ENCODE results near the gene MTRR. TPM values are rescaled to one million over a fixed set of nuclear protein-coding genes. Genes with fewer than 3 reads are reported as not detected.

Gene MTRR
- total and polyA plus RNA-seq, 11 donors = 9.5 to 42.2 (median 28.7) TPM

DNA sequence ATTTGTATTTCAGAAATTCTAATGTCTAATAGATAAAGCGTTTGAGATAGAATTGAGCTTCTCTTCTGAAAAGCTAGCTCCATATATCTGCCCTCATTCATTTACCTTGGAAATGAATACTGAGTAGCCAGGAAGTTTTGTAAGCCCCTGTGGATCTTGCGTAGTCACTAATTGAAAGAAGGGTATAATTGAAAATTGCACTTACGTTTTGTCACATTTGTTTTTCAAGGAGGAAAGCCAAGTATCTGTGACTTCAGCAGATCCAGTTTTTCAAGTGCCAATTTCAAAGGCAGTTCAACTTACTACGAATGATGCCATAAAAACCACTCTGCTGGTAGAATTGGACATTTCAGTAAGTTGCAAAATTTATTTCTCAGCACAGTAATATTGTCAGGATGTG is 14.0 kb downstream of the MTRR start:
- intact Hi-C loops (cut with DNase I) = no loop called here
- DNase-seq (no peak), ATAC-seq (no peak)
- Histone ChIP-seq H3K9me3 (no peaks in the 10 kb centered on the region), H3K36me3 (peaks cover 0 to 100% (median 88%) of the 10 kb centered on the region in 9 donors), H3K27me3 (no peaks in the 10 kb centered on the region), H3K27ac (no peak overlapping the region), H3K4me3 (no peak overlapping the region), H3K4me1 (peaks cover 0 to 13% (median 0%) of the 10 kb centered on the region in 12 donors)
- no peak for TF ChIP-seq POLR2A (IDR thresholded peaks at IDR 0.05)
- TF ChIP-seq, protein P1, sequence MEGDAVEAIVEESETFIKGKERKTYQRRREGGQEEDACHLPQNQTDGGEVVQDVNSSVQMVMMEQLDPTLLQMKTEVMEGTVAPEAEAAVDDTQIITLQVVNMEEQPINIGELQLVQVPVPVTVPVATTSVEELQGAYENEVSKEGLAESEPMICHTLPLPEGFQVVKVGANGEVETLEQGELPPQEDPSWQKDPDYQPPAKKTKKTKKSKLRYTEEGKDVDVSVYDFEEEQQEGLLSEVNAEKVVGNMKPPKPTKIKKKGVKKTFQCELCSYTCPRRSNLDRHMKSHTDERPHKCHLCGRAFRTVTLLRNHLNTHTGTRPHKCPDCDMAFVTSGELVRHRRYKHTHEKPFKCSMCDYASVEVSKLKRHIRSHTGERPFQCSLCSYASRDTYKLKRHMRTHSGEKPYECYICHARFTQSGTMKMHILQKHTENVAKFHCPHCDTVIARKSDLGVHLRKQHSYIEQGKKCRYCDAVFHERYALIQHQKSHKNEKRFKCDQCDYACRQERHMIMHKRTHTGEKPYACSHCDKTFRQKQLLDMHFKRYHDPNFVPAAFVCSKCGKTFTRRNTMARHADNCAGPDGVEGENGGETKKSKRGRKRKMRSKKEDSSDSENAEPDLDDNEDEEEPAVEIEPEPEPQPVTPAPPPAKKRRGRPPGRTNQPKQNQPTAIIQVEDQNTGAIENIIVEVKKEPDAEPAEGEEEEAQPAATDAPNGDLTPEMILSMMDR (IDR thresholded peaks at IDR 0.05) = no peak
- 88 to 94% (median 92%) methylated on average over 4 of the region's 4 CpGs for WGBS, 4 donors

DNA sequence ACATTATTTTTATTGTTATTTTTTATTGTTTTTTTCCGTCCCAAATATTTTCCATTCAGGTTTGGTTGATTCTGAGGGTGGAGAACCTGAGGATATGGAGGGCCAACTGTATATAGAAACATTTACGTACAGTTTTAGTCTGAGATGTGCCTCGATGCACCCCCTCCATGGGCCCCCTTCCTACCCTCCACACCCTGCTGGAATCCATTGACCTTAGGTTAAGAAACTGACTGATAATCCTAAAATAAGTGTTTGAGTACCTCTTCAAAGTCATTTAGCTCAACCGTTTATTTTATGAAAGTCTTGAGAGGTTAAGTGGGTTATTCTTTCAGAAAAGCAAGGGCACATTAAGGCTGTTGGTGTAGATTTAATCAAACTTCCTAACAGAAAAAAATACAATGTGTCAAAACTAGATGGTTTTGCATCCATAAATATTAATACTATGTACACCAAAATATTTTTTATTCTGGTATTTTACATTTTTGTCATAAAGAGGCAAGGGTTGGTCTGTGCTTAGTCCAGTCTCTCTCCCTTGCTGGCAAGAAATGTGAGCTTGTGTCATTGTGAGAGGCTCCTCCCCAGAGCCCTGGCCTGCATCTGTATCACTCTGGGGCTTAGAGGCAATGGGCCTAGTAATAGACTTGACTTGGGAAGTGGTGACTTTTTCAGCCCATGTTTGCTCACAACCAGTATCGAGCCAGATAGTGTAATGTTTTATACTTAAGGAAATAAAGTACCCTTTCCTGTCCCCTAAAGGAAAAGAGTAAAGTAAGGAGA is 15.7 kb downstream of the MTRR start:
- no peak overlapping the region for H3K27ac ChIP-seq
- no peak for TF ChIP-seq POLR2A (IDR thresholded peaks at IDR 0.05)
- TF ChIP-seq, protein P1 (IDR thresholded peaks at IDR 0.05) = no peak
- no peaks in the 10 kb centered on the region for H3K27me3 ChIP-seq
- ATAC-seq (peak in 3 of 4 donors; percentile 60 to 88 (median 82)), DNase-seq (no peak)
- WGBS, 4 donors = 70 to 72% (median 71%) methylated on average over 5 of the region's 5 CpGs
- peaks cover 0 to 99% (median 85%) of the 10 kb centered on the region in 9 donors for H3K36me3 ChIP-seq
- no peaks in the 10 kb centered on the region for H3K4me1 ChIP-seq
- intact Hi-C loops (cut with DNase I) = no loop called here
- no peak overlapping the region for H3K4me3 ChIP-seq
- no peaks in the 10 kb centered on the region for H3K9me3 ChIP-seq

DNA sequence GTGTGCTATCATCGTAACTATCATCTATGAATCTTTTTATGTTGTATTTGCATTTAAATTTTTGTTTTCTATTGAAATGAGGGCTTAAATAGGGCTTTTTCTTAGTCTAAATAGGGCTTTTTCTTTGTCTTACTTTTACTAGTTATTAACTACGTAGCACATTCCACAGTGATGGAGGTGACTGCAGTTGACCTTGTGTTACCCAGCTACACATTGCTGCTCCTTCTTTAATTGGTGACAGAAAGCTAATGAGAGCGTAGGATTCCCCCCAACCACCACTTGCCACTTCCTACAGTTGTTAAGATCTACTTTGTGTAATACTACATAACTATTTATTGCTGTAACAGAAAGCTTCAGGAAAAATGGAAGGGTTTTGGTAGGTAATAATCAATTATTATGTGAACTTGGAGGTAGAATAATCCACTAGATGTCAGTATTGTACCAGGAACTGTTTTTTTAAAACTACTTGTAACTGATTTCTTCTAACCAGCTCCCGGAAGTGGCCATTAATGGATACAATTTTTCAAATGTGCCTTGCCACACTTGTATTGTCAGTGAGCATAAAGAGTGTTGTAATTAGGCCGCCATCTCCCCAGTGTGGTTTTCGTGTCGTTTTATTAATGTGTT is 18.0 kb downstream of the MTRR start:
- DNase-seq (no peak), ATAC-seq (no peak)
- TF ChIP-seq, protein P1 (IDR thresholded peaks at IDR 0.05) = peak in 11 of 12 donors; percentile 33 to 61 (median 48)
- TF ChIP-seq POLR2A (IDR thresholded peaks at IDR 0.05) = no peak
- no peaks in the 10 kb centered on the region for H3K9me3 ChIP-seq
- no peak overlapping the region for H3K4me3 ChIP-seq
- H3K36me3 ChIP-seq = peaks cover 0 to 99% (median 91%) of the 10 kb centered on the region in 9 donors
- no peak overlapping the region for H3K27ac ChIP-seq
- intact Hi-C loops (cut with DNase I) = no loop called here
- no peaks in the 10 kb centered on the region for H3K27me3 ChIP-seq
- no peaks in the 10 kb centered on the region for H3K4me1 ChIP-seq
- 77 to 80% (median 78%) methylated on average over 7 of the region's 7 CpGs for WGBS, 4 donors

DNA sequence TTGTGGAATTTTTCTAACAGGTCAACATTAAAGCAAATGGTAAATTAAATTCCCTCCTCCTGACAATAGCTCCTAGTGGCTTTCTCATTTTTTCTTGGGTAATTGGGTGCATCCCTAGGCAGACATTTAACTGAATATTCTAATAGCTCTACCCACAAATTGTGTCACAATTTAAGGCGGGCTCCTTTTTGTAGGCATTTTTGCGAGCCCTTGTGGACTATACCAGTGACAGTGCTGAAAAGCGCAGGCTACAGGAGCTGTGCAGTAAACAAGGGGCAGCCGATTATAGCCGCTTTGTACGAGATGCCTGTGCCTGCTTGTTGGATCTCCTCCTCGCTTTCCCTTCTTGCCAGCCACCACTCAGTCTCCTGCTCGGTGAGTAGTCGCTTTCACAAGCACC is 20.0 kb downstream of the MTRR start:
- Histone ChIP-seq H3K4me3 (no peak overlapping the region), H3K27me3 (no peaks in the 10 kb centered on the region), H3K9me3 (no peaks in the 10 kb centered on the region), H3K27ac (no peak overlapping the region), H3K4me1 (no peaks in the 10 kb centered on the region), H3K36me3 (peaks cover 0 to 99% (median 94%) of the 10 kb centered on the region in 9 donors)
- WGBS, 4 donors = 93 to 97% (median 96%) methylated on average over 9 of the region's 9 CpGs
- DNase-seq (no peak), ATAC-seq (no peak)
- intact Hi-C loops (cut with DNase I) = no loop called here
- no peak for TF ChIP-seq POLR2A (IDR thresholded peaks at IDR 0.05)
- TF ChIP-seq, protein P1 (IDR thresholded peaks at IDR 0.05) = no peak
